K562 (cell line): Measurements from ENCODE around the gene HAS3. TPM values are rescaled to one million over a fixed set of nuclear protein-coding genes. Genes with fewer than 3 reads are reported as not detected.

Source experiments
- BRD4 ChIP-seq: fragments of 200-600 bp; sonication (generic); IDR thresholded peaks from 2 replicates; pipeline ENCODE4 v1.6.1; 2017; ENCODE audit warnings: inconsistent platforms
- CTCF ChIP-seq, 3 experiments: IDR thresholded peaks in 2 of 3; conservative IDR thresholded peaks in 1 of 3; 2 replicates each; pipeline ENCODE4 v1.5.1; 2011 to 2012; ENCODE audit warnings: low read length in 3 of 3, mild to moderate bottlenecking in 3 of 3, control low read depth in 2 of 3, improper control_type of control experiment in 1 of 3, inconsistent platforms in 1 of 3, low read depth in 1 of 3, mixed read lengths in 1 of 3, moderate library complexity in 1 of 3; ENCODE audit not compliant: insufficient read depth in 2 of 3
- EHMT2 ChIP-seq: fragments of 450-650 bp; IDR thresholded peaks from 2 replicates; pipeline ENCODE4 v1.6.1; 2018; ENCODE audit warnings: antibody characterized with exemption
- ELK1 ChIP-seq: sonication (generic); formaldehyde crosslinking; IDR thresholded peaks from 2 replicates; pipeline ENCODE4 v1.8.1; 2022; ENCODE audit warnings: missing genetic modification reagents
- ESRRB ChIP-seq: fragments of 250-450 bp; sonication (Bioruptor Pico); IDR thresholded peaks from 2 replicates; pipeline ENCODE4 v1.5.0; 2020; ENCODE audit warnings: mild to moderate bottlenecking, moderate library complexity, borderline replicate concordance
- IRF9 ChIP-seq: fragments of 450-650 bp; IDR thresholded peaks from 2 replicates; pipeline ENCODE4 v1.6.1; 2016; ENCODE audit warnings: missing biosample characterization, missing genetic modification characterization
- LEF1 ChIP-seq: fragments of 450-650 bp; IDR thresholded peaks from 2 replicates; pipeline ENCODE4 v1.6.1; 2016; ENCODE audit warnings: mild to moderate bottlenecking
- NR0B1 ChIP-seq: fragments of 450-650 bp; IDR thresholded peaks from one replicate; pipeline ENCODE4 v1.6.1; 2018; ENCODE audit warnings: mild to moderate bottlenecking, moderate library complexity; ENCODE audit not compliant: partially characterized antibody
- PRMT5 ChIP-seq: sonication (generic); formaldehyde crosslinking; IDR thresholded peaks from 2 replicates; pipeline ENCODE4 v1.5.0; 2020; ENCODE audit warnings: missing genetic modification reagents
- STAG1 ChIP-seq: sonication (generic); formaldehyde crosslinking; IDR thresholded peaks from 2 replicates; pipeline ENCODE4 v1.5.0; 2020; ENCODE audit warnings: missing genetic modification reagents, borderline replicate concordance
- TBP ChIP-seq: optimal IDR thresholded peaks from 2 replicates; pipeline ENCODE3; 2011; ENCODE audit warnings: low read depth, low read length, improper control_type of control experiment
- WHSC1 ChIP-seq: IDR thresholded peaks from one replicate; pipeline ENCODE4 v1.6.1; 2012; ENCODE audit warnings: low read length, control low read depth, inconsistent platforms
- ZNF398 ChIP-seq: fragments of 250-450 bp; sonication (Bioruptor Pico); IDR thresholded peaks from 2 replicates; pipeline ENCODE4 v1.8.0; 2021; ENCODE audit warnings: moderate library complexity, mild to moderate bottlenecking, inconsistent platforms
- ZNF518B ChIP-seq: fragments of 250-450 bp; sonication (Bioruptor Pico); IDR thresholded peaks from 2 replicates; pipeline ENCODE4 v1.5.0; 2021; ENCODE audit warnings: mild to moderate bottlenecking, moderate library complexity
- ZNF586 ChIP-seq: fragments of 450-650 bp; formaldehyde crosslinking; conservative IDR thresholded peaks from 2 replicates; pipeline ENCODE4 v1.4.0; 2020; ENCODE audit warnings: mild to moderate bottlenecking, moderate library complexity
- polyA plus RNA-seq, 8 experiments: library from polyadenylated mRNA; depleted of rRNA in 4 of 8; stranded (reverse) in 5 of 8; unstranded in 3 of 8; fragments of >200 nt; fragmentation: Nextera tagmentation in 2 of 8; fragmentation: Illumina TruSeq in 1 of 8; extraction: Ambion mirVana in 2 of 8; extraction: Trizol in 1 of 8; gene quantifications; 2 replicates each; pipeline versions ENCODE4 v1.2.1 to v1.2.3, GENCODE V29; 2011 to 2014; ENCODE audit warnings: inconsistent platforms in 1 of 8, missing spikeins in 1 of 8
- total RNA-seq, 7 experiments: library from RNA; depleted of rRNA in 6 of 7; stranded (reverse); fragments of >200 nt in 6 of 7; fragmentation: Illumina TruSeq in 2 of 7; extraction: Trizol in 2 of 7; gene quantifications; 2 replicates each; pipeline versions ENCODE4 v1.2.1 to v1.2.3, GENCODE V29; 2011 to 2021; ENCODE audit warnings: low replicate concordance in 1 of 7

Gene HAS3
- total and polyA plus RNA-seq, 9 of the 15 experiments (the other 6 are each of a cell fraction or from before 2014, with no cell fraction given): 0.04 to 0.33 (median 0.13) TPM; not detected in 1

GRCh38 chr16:69131839-69132423 is 26.5 kb downstream of the HAS3 start (continued):
- TF ChIP-seq IRF9 (tag) (no peak), LEF1 (0 out of 2 replicates have a peak, but pooled peaks have one; percentile 56), NR0B1 (no peak), ESRRB (peak; percentile 35; the same call in 1 of the 2 replicates), ZNF586 (CRISPR knock-in tag) (no peak), CTCF (IDR thresholded peaks at IDR 0.05 in 2 of 3, conservative IDR thresholded peaks at IDR 0.05 in 1 of 3; ENCODE audit: insufficient read depth in 2 of 3, low read depth in 1 of 3, low read length in 3 of 3) (no peak), TBP (no peak), BRD4 (peak; percentile 94), PRMT5 (CRISPR knock-in tag) (no peak), STAG1 (CRISPR knock-in tag) (no peak), ELK1 (no peak), WHSC1 (no peak), EHMT2 (0 out of 2 replicates have a peak, but pooled peaks have one; percentile 13), ZNF398 (CRISPR knock-in tag) (no peak), ZNF518B (no peak)
